ENCODE measurements around the gene INPP5D. TPM values are rescaled to one million over a fixed set of nuclear protein-coding genes. Genes with fewer than 3 reads are reported as not detected.

INPP5D gene
- total and polyA plus RNA-seq, 4 donors = 7.6 to 26.1 (median 25.3) TPM

- no peak for ATAC-seq (ENCODE audit: insufficient read depth, low FRiP score)
- WGBS, 2 donors = 87 to 98% methylated on average over 11 of the region's 11 CpGs
- H3K27me3 ChIP-seq (ENCODE audit: control insufficient read depth in 3 of 3, insufficient read depth in 3 of 3, low read length in 2 of 3) = no peaks in the 10 kb centered on the region
- no peak for DNase-seq
- no peak overlapping the region for H3K4me3 ChIP-seq
- H3K36me3 ChIP-seq (ENCODE audit: control insufficient read depth in 4 of 4, insufficient read depth in 4 of 4, low read length in 4 of 4) = peaks cover 0 to 24% (median 0%) of the 10 kb centered on the region in 4 donors
- no peak overlapping the region for H3K27ac ChIP-seq (ENCODE audit: low read depth in 1 of 2, low read length in 1 of 2)
- H3K9me3 ChIP-seq (ENCODE audit: control insufficient read depth in 4 of 4, insufficient read depth in 3 of 4, low read length in 3 of 4) = no peaks in the 10 kb centered on the region
- no peak overlapping the region for H3K9ac ChIP-seq (ENCODE audit: insufficient read depth in 1 of 2, low read length in 2 of 2)
- peaks cover 0 to 8% (median 0%) of the 10 kb centered on the region in 5 donors for H3K4me1 ChIP-seq (ENCODE audit: control insufficient read depth in 5 of 5, insufficient read depth in 5 of 5, low read length in 5 of 5)
- no peak for TF ChIP-seq CTCF (IDR thresholded peaks at IDR 0.05; ENCODE audit: control extremely low read depth, extremely low read depth)
Measured at GRCh38 chr2:233146194-233146593, 86.1 kb downstream of the INPP5D start.

- no peak for TF ChIP-seq CTCF (IDR thresholded peaks at IDR 0.05; ENCODE audit: control extremely low read depth, extremely low read depth)
- DNase-seq (no peak), ATAC-seq (ENCODE audit: insufficient read depth, low FRiP score) (no peak)
- Histone ChIP-seq H3K4me3 (no peak overlapping the region), H3K9me3 (ENCODE audit: control insufficient read depth in 4 of 4, insufficient read depth in 3 of 4, low read length in 3 of 4) (peaks cover 0 to 2% (median 0%) of the 10 kb centered on the region in 4 donors), H3K9ac (ENCODE audit: insufficient read depth in 1 of 2, low read length in 2 of 2) (no peak overlapping the region), H3K27ac (ENCODE audit: low read depth in 1 of 2, low read length in 1 of 2) (no peak overlapping the region), H3K36me3 (ENCODE audit: control insufficient read depth in 4 of 4, insufficient read depth in 4 of 4, low read length in 4 of 4) (peaks cover 0 to 29% (median 0%) of the 10 kb centered on the region in 4 donors), H3K27me3 (ENCODE audit: control insufficient read depth in 3 of 3, insufficient read depth in 3 of 3, low read length in 2 of 3) (no peaks in the 10 kb centered on the region), H3K4me1 (ENCODE audit: control insufficient read depth in 5 of 5, insufficient read depth in 5 of 5, low read length in 5 of 5) (peaks cover 0 to 5% (median 0%) of the 10 kb centered on the region in 5 donors)
- WGBS, 2 donors = 86 to 91% methylated on average over 22 of the region's 22 CpGs
Measured at GRCh38 chr2:233147136-233147828, 87.1 kb downstream of the INPP5D start.

- H3K9me3 ChIP-seq (ENCODE audit: control insufficient read depth in 4 of 4, insufficient read depth in 3 of 4, low read length in 3 of 4) = peaks cover 0 to 2% (median 0%) of the 10 kb centered on the region in 4 donors
- ATAC-seq (ENCODE audit: insufficient read depth, low FRiP score) = no peak
- H3K27me3 ChIP-seq (ENCODE audit: control insufficient read depth in 3 of 3, insufficient read depth in 3 of 3, low read length in 2 of 3) = no peaks in the 10 kb centered on the region
- no peak overlapping the region for H3K4me3 ChIP-seq
- no peak for TF ChIP-seq CTCF (IDR thresholded peaks at IDR 0.05; ENCODE audit: control extremely low read depth, extremely low read depth)
- peaks cover 0 to 2% (median 0%) of the 10 kb centered on the region in 5 donors for H3K4me1 ChIP-seq (ENCODE audit: control insufficient read depth in 5 of 5, insufficient read depth in 5 of 5, low read length in 5 of 5)
- WGBS, 2 donors = 96 to 100% methylated on average over 1 of the region's 1 CpG
- DNase-seq = no peak
- no peak overlapping the region for H3K9ac ChIP-seq (ENCODE audit: insufficient read depth in 1 of 2, low read length in 2 of 2)
- H3K36me3 ChIP-seq (ENCODE audit: control insufficient read depth in 4 of 4, insufficient read depth in 4 of 4, low read length in 4 of 4) = peaks cover 0 to 29% (median 0%) of the 10 kb centered on the region in 4 donors
- no peak overlapping the region for H3K27ac ChIP-seq (ENCODE audit: low read depth in 1 of 2, low read length in 1 of 2)
Measured at GRCh38 chr2:233147829-233148167, 87.7 kb downstream of the INPP5D start.

All from lung (tissue), 12 donors.